CD8-positive, alpha-beta memory T cell (primary cell): ENCODE results near the gene SIDT2. TPM values are rescaled to one million over a fixed set of nuclear protein-coding genes. Genes with fewer than 3 reads are reported as not detected.

ENCODE experiments used
- CTCF ChIA-PET: fragments of 350-600 bp; sonication (Branson Sonifier 250); formaldehyde crosslinking; loops from one replicate; lab custom pipeline; 2021; ENCODE audit warnings: antibody characterized with exemption; lab: Charles Lee
- POLR2A ChIA-PET: fragments of 350-600 bp; sonication (Branson Sonifier 250); formaldehyde crosslinking; loops from one replicate; lab custom pipeline; 2021; ENCODE audit warnings: antibody characterized with exemption; lab: Charles Lee
- DNase-seq, 5 donors: peaks; one replicate each; pipeline versions ENCODE4 v3.0.0 to v3.0.0-alpha.2; 2020 to 2022; ENCODE audit warnings: mixed read lengths in 1 of 5
- H3K27ac ChIP-seq: one replicate; pipeline ENCODE4 v1.7.0; 2013; ENCODE audit warnings: low read depth, mild to moderate bottlenecking, low read length, moderate library complexity
- H3K27me3 ChIP-seq: 2 replicates; pipeline ENCODE4 v1.7.0; 2013; ENCODE audit warnings: low read length, mild to moderate bottlenecking; ENCODE audit not compliant: insufficient read depth, poor library complexity, severe bottlenecking
- H3K36me3 ChIP-seq: 2 replicates; pipeline ENCODE4 v1.7.0; 2013; ENCODE audit warnings: mild to moderate bottlenecking, low read length, moderate library complexity; ENCODE audit not compliant: insufficient read depth
- H3K4me1 ChIP-seq: 2 replicates; pipeline ENCODE4 v1.7.0; 2013; ENCODE audit warnings: mild to moderate bottlenecking, low read length, moderate library complexity; ENCODE audit not compliant: insufficient read depth
- H3K4me3 ChIP-seq: 2 replicates; pipeline ENCODE4 v1.7.0; 2013; ENCODE audit warnings: mild to moderate bottlenecking, low read length
- H3K9me3 ChIP-seq: 2 replicates; pipeline ENCODE4 v1.7.0; 2013; ENCODE audit warnings: mild to moderate bottlenecking, low read length
- H3K27ac Mint-ChIP-seq, 8 donors: one replicate each; pipeline ENCODE4 v1.8.0; 2020 to 2021; ENCODE audit warnings: mixed read lengths in 8 of 8, mild to moderate bottlenecking in 6 of 8, inconsistent platforms in 3 of 8, moderate library complexity in 3 of 8
- H3K27me3 Mint-ChIP-seq, 2 donors: one replicate each; pipeline ENCODE4 v1.8.0; 2020 to 2021; ENCODE audit warnings: mixed read lengths in 2 of 2, mild to moderate bottlenecking in 1 of 2, moderate library complexity in 1 of 2
- H3K36me3 Mint-ChIP-seq, 3 donors: one replicate each; pipeline ENCODE4 v1.8.0; 2020 to 2021; ENCODE audit warnings: mixed read lengths in 3 of 3, inconsistent platforms in 1 of 3, mild to moderate bottlenecking in 1 of 3
- H3K4me1 Mint-ChIP-seq, 3 donors: one replicate each; pipeline ENCODE4 v1.8.0; 2020 to 2021; ENCODE audit warnings: mixed read lengths in 3 of 3, inconsistent platforms in 1 of 3, mild to moderate bottlenecking in 1 of 3
- H3K4me3 Mint-ChIP-seq, 7 donors: one replicate each; pipeline ENCODE4 v1.8.0; 2020 to 2021; ENCODE audit warnings: mixed read lengths in 7 of 7, mild to moderate bottlenecking in 6 of 7, moderate library complexity in 4 of 7, inconsistent platforms in 2 of 7
- H3K9me3 Mint-ChIP-seq, 5 donors: one replicate each; pipeline ENCODE4 v1.8.0; 2020 to 2022; ENCODE audit warnings: mixed read lengths in 5 of 5, mild to moderate bottlenecking in 3 of 5, moderate library complexity in 2 of 5, inconsistent platforms in 1 of 5
- polyA plus RNA-seq: library from polyadenylated mRNA; unstranded; fragments of 300-500 nt; fragmentation: Illumina TruSeq; gene quantifications from one replicate; pipeline ENCODE4 v1.2.3, GENCODE V29; 2021
- total RNA-seq, 2 experiments: library from RNA; stranded (reverse); gene quantifications; one replicate each; pipeline ENCODE4 v1.2.3, GENCODE V29; 2021

SIDT2 gene
- total and polyA plus RNA-seq, 3 experiments from 2014 or later: 2.0 to 14.9 (median 13.8) TPM

GRCh38 chr11:117189941-117190544 is 11.5 kb downstream of the SIDT2 start:
- Histone ChIP-seq H3K36me3 (peaks cover 9% of the 10 kb centered on the region), H3K27me3 (no peaks in the 10 kb centered on the region), H3K27ac (no peak overlapping the region), H3K4me3 (no peak overlapping the region), H3K4me1 (no peaks in the 10 kb centered on the region), H3K9me3 (no peaks in the 10 kb centered on the region)
- Mint-ChIP-seq H3K36me3 (peaks cover 0 to 47% (median 5%) of the 10 kb centered on the region in 3 donors), H3K4me1 (peaks cover 0 to 2% (median 0%) of the 10 kb centered on the region in 3 donors), H3K9me3 (no peaks in the 10 kb centered on the region), H3K27ac (peak overlapping the region in 1 of 8 donors; percentile 85), H3K27me3 (no peaks in the 10 kb centered on the region), H3K4me3 (no peak overlapping the region)
- ChIA-PET CTCF (no interaction called here), POLR2A (no interaction called here)
- peak in 1 of 5 donors; percentile 44 for DNase-seq

GRCh38 chr11:117191680-117192400 is 13.3 kb downstream of the SIDT2 start:
- Mint-ChIP-seq H3K4me3 (peak overlapping the region in 1 of 7 donors; percentile 61), H3K4me1 (peaks cover 0 to 5% (median 0%) of the 10 kb centered on the region in 3 donors), H3K27ac (peak overlapping the region in 1 of 8 donors; percentile 54), H3K36me3 (peaks cover 0 to 47% (median 7%) of the 10 kb centered on the region in 3 donors), H3K9me3 (no peaks in the 10 kb centered on the region), H3K27me3 (no peaks in the 10 kb centered on the region)
- Histone ChIP-seq H3K4me3 (no peak overlapping the region), H3K4me1 (no peaks in the 10 kb centered on the region), H3K27ac (no peak overlapping the region), H3K27me3 (no peaks in the 10 kb centered on the region), H3K9me3 (no peaks in the 10 kb centered on the region), H3K36me3 (peaks cover 9% of the 10 kb centered on the region)
- no peak for DNase-seq
- CTCF ChIA-PET: interaction anchor here (0.9 kb wide), 1 partner anchor 11 kb away, joined by 3 read pairs; no protein-coding TSS in a partner anchor
- POLR2A ChIA-PET: interaction anchor here (1.3 kb wide), 1 partner anchor 13 kb away, joined by 4 read pairs; the partner anchor contains the start of gene SIDT2

- no peak for DNase-seq
- peaks cover 0 to 5% (median 0%) of the 10 kb centered on the region in 3 donors for H3K4me1 Mint-ChIP-seq
- no peaks in the 10 kb centered on the region for H3K9me3 ChIP-seq
- H3K9me3 Mint-ChIP-seq: no peaks in the 10 kb centered on the region
- H3K4me3 Mint-ChIP-seq: no peak overlapping the region
- CTCF ChIA-PET: no interaction called here
- H3K27me3 ChIP-seq: no peaks in the 10 kb centered on the region
- POLR2A ChIA-PET: no interaction called here
- H3K36me3 ChIP-seq: peaks cover 9% of the 10 kb centered on the region
- no peak overlapping the region for H3K4me3 ChIP-seq
- H3K27me3 Mint-ChIP-seq: no peaks in the 10 kb centered on the region
- no peak overlapping the region for H3K27ac ChIP-seq
- H3K27ac Mint-ChIP-seq: peak overlapping the region in 1 of 8 donors; percentile 62
- peaks cover 0 to 43% (median 5%) of the 10 kb centered on the region in 3 donors for H3K36me3 Mint-ChIP-seq
- H3K4me1 ChIP-seq: no peaks in the 10 kb centered on the region
These were observed 13.9 kb downstream of the SIDT2 start for GRCh38 chr11:117192401-117192875.

- Histone ChIP-seq H3K9me3 (no peaks in the 10 kb centered on the region), H3K36me3 (peaks cover 9% of the 10 kb centered on the region), H3K4me1 (no peaks in the 10 kb centered on the region), H3K27ac (no peak overlapping the region), H3K27me3 (no peaks in the 10 kb centered on the region), H3K4me3 (no peak overlapping the region)
- Mint-ChIP-seq H3K9me3 (no peaks in the 10 kb centered on the region), H3K27ac (peak overlapping the region in 4 of 8 donors; percentile 47 to 73 (median 59)), H3K27me3 (no peaks in the 10 kb centered on the region), H3K36me3 (peaks cover 0 to 38% (median 4%) of the 10 kb centered on the region in 3 donors), H3K4me3 (no peak overlapping the region), H3K4me1 (peaks cover 0 to 5% (median 3%) of the 10 kb centered on the region in 3 donors)
- ChIA-PET CTCF (no interaction called here), POLR2A (no interaction called here)
- DNase-seq: no peak
These were observed 14.8 kb downstream of the SIDT2 start for GRCh38 chr11:117193130-117194020.

DNA sequence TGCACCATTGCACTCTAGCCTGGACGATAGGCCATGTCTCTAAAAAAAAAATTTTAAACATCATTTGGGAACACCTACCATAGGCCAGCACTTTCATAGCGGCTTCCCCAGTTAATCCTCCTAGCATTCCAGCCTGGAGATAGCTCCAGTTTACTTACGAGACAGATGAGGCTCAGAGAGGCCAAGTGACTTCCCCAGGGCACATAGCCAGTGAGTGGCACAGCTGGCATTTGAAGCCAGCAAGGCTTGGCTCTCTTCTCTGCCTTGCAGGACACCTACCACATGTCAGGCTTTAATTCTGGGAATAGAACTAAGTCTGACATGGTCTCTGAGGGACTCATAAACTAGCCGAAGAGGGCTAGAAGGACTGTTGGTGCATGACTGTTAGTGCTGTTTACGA is 15.7 kb downstream of the SIDT2 start:
- no peaks in the 10 kb centered on the region for H3K27me3 Mint-ChIP-seq
- no peak for DNase-seq
- H3K4me1 ChIP-seq: no peaks in the 10 kb centered on the region
- POLR2A ChIA-PET: no interaction called here
- CTCF ChIA-PET: interaction anchor here (0.8 kb wide), 1 partner anchor 16 kb away, joined by 4 read pairs; the partner anchor contains the start of gene SIDT2
- no peaks in the 10 kb centered on the region for H3K27me3 ChIP-seq
- peak overlapping the region in 1 of 8 donors; percentile 1 for H3K27ac Mint-ChIP-seq
- no peak overlapping the region for H3K4me3 Mint-ChIP-seq
- no peak overlapping the region for H3K27ac ChIP-seq
- H3K9me3 Mint-ChIP-seq: no peaks in the 10 kb centered on the region
- peaks cover 0 to 32% (median 4%) of the 10 kb centered on the region in 3 donors for H3K36me3 Mint-ChIP-seq
- H3K36me3 ChIP-seq: peaks cover 8% of the 10 kb centered on the region
- H3K4me3 ChIP-seq: no peak overlapping the region
- H3K9me3 ChIP-seq: no peaks in the 10 kb centered on the region
- H3K4me1 Mint-ChIP-seq: peaks cover 0 to 5% (median 5%) of the 10 kb centered on the region in 3 donors

GRCh38 chr11:117195258-117195657 is 16.7 kb downstream of the SIDT2 start:
- H3K4me1 ChIP-seq: no peaks in the 10 kb centered on the region
- peak overlapping the region in 4 of 8 donors; percentile 31 to 73 (median 62) for H3K27ac Mint-ChIP-seq
- H3K27me3 Mint-ChIP-seq: no peaks in the 10 kb centered on the region
- no peaks in the 10 kb centered on the region for H3K36me3 ChIP-seq
- no peak overlapping the region for H3K27ac ChIP-seq
- no peaks in the 10 kb centered on the region for H3K9me3 Mint-ChIP-seq
- H3K27me3 ChIP-seq: no peaks in the 10 kb centered on the region
- peaks cover 0 to 32% (median 4%) of the 10 kb centered on the region in 3 donors for H3K36me3 Mint-ChIP-seq
- CTCF ChIA-PET: interaction anchor here (0.8 to 1.3 kb wide), 3 partner anchors 17 to 89 kb away, joined by 3 to 4 read pairs (median 3); partner anchors contain the start of gene SIDT2
- no peaks in the 10 kb centered on the region for H3K9me3 ChIP-seq
- peak overlapping the region in 1 of 7 donors; percentile 18 for H3K4me3 Mint-ChIP-seq
- H3K4me3 ChIP-seq: no peak overlapping the region
- peaks cover 0 to 5% (median 5%) of the 10 kb centered on the region in 3 donors for H3K4me1 Mint-ChIP-seq
- POLR2A ChIA-PET: interaction anchor here (0.6 kb wide), 1 partner anchor 19 kb away, joined by 7 read pairs; no protein-coding TSS in a partner anchor
- peak in 1 of 5 donors; percentile 7 for DNase-seq

GRCh38 chr11:117195761-117196160 is 17.2 kb downstream of the SIDT2 start:
- CTCF ChIA-PET: interaction anchor here (0.9 to 1.3 kb wide), 2 partner anchors 16 to 89 kb away, joined by 3 read pairs; no protein-coding TSS in a partner anchor
- no peak overlapping the region for H3K27ac ChIP-seq
- H3K4me3 ChIP-seq: no peak overlapping the region
- Mint-ChIP-seq H3K4me3 (no peak overlapping the region), H3K36me3 (peaks cover 0 to 30% (median 4%) of the 10 kb centered on the region in 3 donors), H3K4me1 (peaks cover 0 to 7% (median 5%) of the 10 kb centered on the region in 3 donors), H3K27me3 (no peaks in the 10 kb centered on the region), H3K27ac (peak overlapping the region in 5 of 8 donors; percentile 42 to 88 (median 71)), H3K9me3 (no peaks in the 10 kb centered on the region)
- POLR2A ChIA-PET: interaction anchor here (0.6 kb wide), 1 partner anchor 19 kb away, joined by 7 read pairs; no protein-coding TSS in a partner anchor
- H3K4me1 ChIP-seq: no peaks in the 10 kb centered on the region
- no peaks in the 10 kb centered on the region for H3K27me3 ChIP-seq
- H3K36me3 ChIP-seq: no peaks in the 10 kb centered on the region
- no peaks in the 10 kb centered on the region for H3K9me3 ChIP-seq
- no peak for DNase-seq
